ENCODE results near the gene RTN4R.

RTN4R gene

DNA sequence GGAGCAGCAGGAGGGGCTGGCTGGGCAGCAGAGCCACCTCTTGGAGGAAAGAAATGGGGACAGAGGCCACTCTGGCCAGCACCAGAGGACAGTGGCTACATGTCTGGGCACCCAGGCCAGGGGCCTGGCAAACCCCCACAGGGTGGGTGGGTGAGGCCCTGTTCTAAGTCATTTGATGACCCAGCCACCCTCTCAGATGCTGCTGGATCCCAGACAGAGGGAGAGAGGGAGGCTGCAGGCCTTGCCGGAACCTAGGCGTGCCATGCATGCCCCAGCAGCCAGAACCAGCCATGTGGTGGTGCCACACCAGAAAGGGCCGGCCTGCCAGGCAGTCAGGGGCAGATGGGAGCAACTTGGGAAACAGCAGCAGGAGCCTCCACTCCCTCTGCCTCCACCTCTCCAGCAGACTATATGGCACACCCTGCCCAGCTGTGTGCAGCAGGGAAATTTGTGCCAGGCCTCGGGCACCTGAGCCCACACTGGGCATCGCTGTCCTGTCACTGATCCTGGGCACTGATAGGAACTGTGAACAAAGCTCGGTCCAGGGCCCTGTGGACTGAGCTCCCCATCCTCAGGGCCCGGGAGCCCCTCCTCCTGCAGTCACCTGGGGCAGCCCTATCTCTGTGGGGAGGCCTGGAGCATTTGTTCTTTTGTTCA, 45.2 kb downstream of the RTN4R start:
- H3K4me3 ChIP-seq (ENCODE audit: low read length), result no peak overlapping the region
- TF ChIP-seq, protein P1, sequence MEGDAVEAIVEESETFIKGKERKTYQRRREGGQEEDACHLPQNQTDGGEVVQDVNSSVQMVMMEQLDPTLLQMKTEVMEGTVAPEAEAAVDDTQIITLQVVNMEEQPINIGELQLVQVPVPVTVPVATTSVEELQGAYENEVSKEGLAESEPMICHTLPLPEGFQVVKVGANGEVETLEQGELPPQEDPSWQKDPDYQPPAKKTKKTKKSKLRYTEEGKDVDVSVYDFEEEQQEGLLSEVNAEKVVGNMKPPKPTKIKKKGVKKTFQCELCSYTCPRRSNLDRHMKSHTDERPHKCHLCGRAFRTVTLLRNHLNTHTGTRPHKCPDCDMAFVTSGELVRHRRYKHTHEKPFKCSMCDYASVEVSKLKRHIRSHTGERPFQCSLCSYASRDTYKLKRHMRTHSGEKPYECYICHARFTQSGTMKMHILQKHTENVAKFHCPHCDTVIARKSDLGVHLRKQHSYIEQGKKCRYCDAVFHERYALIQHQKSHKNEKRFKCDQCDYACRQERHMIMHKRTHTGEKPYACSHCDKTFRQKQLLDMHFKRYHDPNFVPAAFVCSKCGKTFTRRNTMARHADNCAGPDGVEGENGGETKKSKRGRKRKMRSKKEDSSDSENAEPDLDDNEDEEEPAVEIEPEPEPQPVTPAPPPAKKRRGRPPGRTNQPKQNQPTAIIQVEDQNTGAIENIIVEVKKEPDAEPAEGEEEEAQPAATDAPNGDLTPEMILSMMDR (conservative IDR thresholded peaks at IDR 0.05; ENCODE audit: low read depth, low read length), result no peak
- no peak for DNase-seq (ENCODE audit: low read depth)

DNA sequence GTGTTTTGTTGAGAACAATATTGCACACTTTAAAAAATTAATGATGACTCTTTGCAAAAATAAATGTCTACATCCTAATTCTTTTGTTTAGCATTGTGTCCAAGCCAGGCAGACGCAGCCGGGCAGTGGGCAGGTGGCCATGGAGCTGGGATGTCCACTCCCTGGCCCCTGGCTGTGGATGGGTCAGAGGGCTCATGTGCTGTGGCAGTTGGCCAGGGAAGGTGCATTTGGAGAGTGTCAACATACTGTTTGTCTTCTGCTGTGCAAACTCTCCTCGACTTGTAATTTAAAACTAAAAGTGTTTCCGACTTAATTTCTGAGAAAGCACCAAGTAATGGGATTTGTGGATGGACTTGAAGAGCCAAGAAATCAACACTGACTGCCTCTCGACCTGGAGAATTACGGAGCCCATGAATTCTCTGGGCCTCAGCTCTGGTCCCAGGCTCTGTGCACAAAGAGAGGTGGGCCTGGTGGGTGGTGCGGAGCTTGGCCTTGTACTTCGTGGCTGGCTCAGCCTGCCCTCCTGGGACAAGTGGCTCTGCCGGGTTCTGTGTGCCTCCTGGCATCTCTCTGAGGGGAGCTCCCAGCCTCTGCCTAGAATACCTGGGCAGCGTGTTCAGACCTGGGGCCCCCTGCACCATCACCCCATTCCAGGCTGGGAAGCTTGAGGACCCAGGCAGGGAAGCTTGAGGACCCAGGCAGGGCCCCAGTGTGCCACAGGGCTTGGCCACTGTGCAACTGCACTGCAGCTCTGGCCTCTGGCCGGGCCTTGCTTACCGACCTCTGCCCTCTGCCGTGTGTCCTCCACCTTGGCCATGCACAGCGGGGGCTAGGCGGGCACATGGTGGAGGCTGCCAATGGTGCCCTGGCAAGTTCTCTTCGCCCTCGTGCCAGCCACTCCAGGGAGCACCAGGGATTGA, 46.4 kb downstream of the RTN4R start:
- DNase-seq (ENCODE audit: low read depth), result no peak
- TF ChIP-seq, protein P1 (conservative IDR thresholded peaks at IDR 0.05; ENCODE audit: low read depth, low read length), result no peak

DNA sequence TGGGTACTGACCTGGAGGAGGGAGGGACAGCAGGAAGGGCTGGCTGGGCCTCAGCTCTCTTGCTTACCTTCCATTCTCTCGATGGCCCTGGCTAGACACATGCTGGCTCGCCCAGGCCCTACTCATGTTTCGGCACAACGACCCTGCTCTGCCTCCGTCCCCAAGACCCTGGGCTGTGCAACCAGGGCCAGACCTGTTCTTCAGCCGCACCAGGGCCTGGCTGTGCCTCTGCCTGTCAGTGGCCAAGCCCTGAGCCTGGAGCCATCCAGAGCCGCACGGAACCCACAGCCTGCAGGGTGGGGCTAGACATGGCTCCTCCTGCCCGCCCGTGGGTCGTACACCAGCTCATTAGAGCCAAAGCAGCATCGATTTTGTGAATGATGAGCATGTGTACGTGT, 47.5 kb downstream of the RTN4R start:
- H3K4me3 ChIP-seq (ENCODE audit: low read length), result no peak overlapping the region
- no peak for DNase-seq (ENCODE audit: low read depth)
- TF ChIP-seq, protein P1 (conservative IDR thresholded peaks at IDR 0.05; ENCODE audit: low read depth, low read length), result no peak

More for the DNA sequence above, 46.4 kb downstream of the RTN4R start:
- H3K4me3 ChIP-seq (ENCODE audit: low read length), result no peak overlapping the region

DNA sequence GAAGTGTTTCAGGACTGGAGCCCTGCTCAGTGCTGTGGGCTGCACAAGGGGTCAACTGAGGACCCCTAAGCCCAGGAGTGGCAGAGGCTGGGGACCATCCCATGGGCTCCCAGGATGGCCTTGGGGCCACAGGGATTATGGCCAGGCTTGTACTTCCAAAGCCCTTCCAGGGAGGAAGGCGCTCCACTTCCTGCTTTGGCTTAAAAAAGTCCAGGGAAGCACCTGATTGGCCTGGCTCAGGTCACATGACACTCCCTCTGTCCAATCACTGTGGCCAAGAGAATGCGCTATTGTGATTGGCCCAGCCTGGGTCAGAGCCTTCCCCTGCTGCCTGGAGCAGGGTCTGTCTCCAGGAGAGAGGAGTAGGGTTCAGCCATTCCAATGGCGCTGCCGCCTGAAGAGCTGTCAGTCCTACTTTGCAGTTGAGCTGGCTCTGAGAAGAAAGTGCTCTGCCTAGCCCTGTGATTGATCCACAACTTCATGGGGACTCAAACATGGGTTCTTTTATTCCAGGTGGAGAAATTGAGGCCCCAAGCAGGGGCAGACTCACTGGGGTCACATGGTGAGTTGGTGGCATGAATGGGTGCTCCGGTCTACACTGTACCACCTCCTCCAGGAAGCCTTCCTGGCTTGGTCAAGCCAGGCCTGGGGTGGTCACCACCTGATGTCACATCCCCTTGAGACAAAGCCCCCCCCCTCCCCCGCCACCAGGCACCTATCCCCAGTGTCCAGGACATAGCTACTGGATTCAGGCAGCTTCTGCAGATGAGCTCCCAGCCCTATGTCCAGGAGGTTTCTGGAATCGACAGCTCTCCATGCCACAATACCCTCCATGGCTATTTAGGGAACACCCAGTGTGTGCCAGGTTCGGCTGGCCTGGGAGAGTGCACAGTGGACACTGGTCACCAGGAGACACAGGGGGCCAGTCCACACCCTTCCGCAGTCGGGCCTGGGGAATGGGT, 48.2 kb downstream of the RTN4R start:
- TF ChIP-seq, protein P1 (conservative IDR thresholded peaks at IDR 0.05; ENCODE audit: low read depth, low read length), result no peak
- no peak for DNase-seq (ENCODE audit: low read depth)
- H3K4me3 ChIP-seq (ENCODE audit: low read length), result no peak overlapping the region

DNA sequence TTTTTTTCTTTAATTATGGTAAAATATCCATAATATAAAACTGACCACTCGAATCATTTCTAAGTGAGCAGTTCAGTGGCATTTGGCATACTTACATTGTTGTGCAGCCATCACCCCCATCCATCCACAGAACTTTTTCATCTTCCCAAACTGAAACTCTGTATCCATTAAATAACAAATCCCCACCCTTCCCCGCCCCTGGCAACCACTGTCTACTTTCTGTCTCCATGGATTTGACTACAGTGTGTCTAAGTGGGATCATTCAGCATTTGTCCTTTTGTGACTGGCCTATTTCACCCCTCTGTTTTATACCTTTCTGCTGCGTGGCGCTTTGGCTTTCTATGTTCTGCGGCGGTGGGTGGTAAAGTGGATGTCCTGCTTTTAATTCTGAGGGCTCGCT, 49.1 kb downstream of the RTN4R start:
- no peak for DNase-seq (ENCODE audit: low read depth)
- H3K4me3 ChIP-seq (ENCODE audit: low read length), result no peak overlapping the region
- TF ChIP-seq, protein P1 (conservative IDR thresholded peaks at IDR 0.05; ENCODE audit: low read depth, low read length), result no peak

DNA sequence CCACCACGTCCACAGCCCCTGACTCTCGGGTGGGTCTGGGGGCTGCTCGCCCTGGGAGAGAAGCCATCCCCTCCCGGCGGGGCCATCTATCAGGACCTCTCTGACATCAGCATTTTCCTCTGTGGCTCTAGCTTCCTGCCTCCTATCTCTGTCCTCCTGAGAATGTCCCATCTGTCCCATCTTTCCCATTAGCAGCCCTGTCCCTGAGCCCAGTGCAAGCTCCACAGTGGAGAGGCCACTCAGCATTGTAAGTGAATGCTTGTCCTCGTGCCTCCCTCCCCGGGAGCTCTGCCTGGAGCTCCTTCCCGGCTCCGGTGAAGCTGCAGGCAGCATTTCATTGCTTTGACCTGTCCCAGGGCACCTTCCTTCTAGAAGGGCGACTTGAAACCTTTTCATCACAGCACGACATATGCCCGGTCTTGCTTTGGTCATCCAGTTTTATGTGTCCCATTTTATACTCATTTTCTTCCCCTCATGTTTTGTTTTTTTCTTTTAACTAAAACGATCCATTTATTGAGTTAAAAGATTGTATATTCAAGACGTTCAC, 49.7 kb downstream of the RTN4R start:
- DNase-seq (ENCODE audit: low read depth), result no peak
- TF ChIP-seq, protein P1 (conservative IDR thresholded peaks at IDR 0.05; ENCODE audit: low read depth, low read length), result no peak
- H3K4me3 ChIP-seq (ENCODE audit: low read length), result no peak overlapping the region
